WTC11 (cell line): ENCODE results near the gene LYPD6B. TPM values are rescaled to one million over a fixed set of nuclear protein-coding genes. Genes with fewer than 3 reads are reported as not detected.

Experiments used
- ATAC-seq: fragments of 200-7000 bp; cut with Tn5 transposase; 2 replicates; pipeline ENCODE4 v1.10.0; 2021; ENCODE audit warnings: mild to moderate bottlenecking, moderate library complexity
- CTCF ChIA-PET: fragments of 300-600 bp; sonication (Branson Sonifier 250); formaldehyde crosslinking; loops from one replicate; lab custom pipeline; 2021; ENCODE audit warnings: antibody characterized with exemption; lab: Charles Lee
- POLR2A ChIA-PET: fragments of 350-600 bp; sonication (Branson Sonifier 250); formaldehyde crosslinking; loops from one replicate; lab custom pipeline; 2021; ENCODE audit warnings: antibody characterized with exemption; lab: Charles Lee
- DNase-seq: peaks from one replicate; pipeline ENCODE4 v3.0.0; 2021; ENCODE audit warnings: low spot score
- H3K27ac Mint-ChIP-seq: 2 replicates; pipeline ENCODE4 v1.8.0; 2021; ENCODE audit warnings: mixed read lengths
- H3K27me3 Mint-ChIP-seq: 2 replicates; pipeline ENCODE4 v1.8.0; 2021; ENCODE audit warnings: low read depth, mild to moderate bottlenecking, moderate library complexity, mixed read lengths
- H3K36me3 Mint-ChIP-seq: 2 replicates; pipeline ENCODE4 v1.8.0; 2021; ENCODE audit warnings: mixed read lengths
- H3K4me1 Mint-ChIP-seq: 2 replicates; pipeline ENCODE4 v1.8.0; 2022; ENCODE audit warnings: mixed read lengths
- H3K4me3 Mint-ChIP-seq: 2 replicates; pipeline ENCODE4 v1.8.0; 2021; ENCODE audit warnings: mild to moderate bottlenecking, moderate library complexity, mixed read lengths
- H3K9me3 Mint-ChIP-seq: 2 replicates; pipeline ENCODE4 v1.8.0; 2021; ENCODE audit warnings: mixed read lengths
- ATF1 ChIP-seq: sonication (generic); formaldehyde crosslinking; IDR thresholded peaks from 2 replicates; pipeline ENCODE4 v1.8.1; 2023; ENCODE audit warnings: mild to moderate bottlenecking, moderate library complexity, missing genetic modification reagents
- CREB1 ChIP-seq: sonication (generic); formaldehyde crosslinking; IDR thresholded peaks from 2 replicates; pipeline ENCODE4 v1.8.0; 2023; ENCODE audit warnings: mild to moderate bottlenecking, missing genetic modification reagents
- CREM ChIP-seq: sonication (generic); formaldehyde crosslinking; IDR thresholded peaks from 2 replicates; pipeline ENCODE4 v1.8.1; 2022; ENCODE audit warnings: mild to moderate bottlenecking, missing genetic modification reagents, moderate library complexity
- EMX1 ChIP-seq: fragments of 250-450 bp; sonication (Bioruptor Pico); IDR thresholded peaks from 2 replicates; pipeline ENCODE4 v1.8.0; 2021; ENCODE audit warnings: mild to moderate bottlenecking
- ERG ChIP-seq: fragments of 250-450 bp; sonication (Bioruptor Pico); IDR thresholded peaks from 2 replicates; pipeline ENCODE4 v1.8.0; 2021; ENCODE audit warnings: mild to moderate bottlenecking
- FOXP1 ChIP-seq: sonication (generic); formaldehyde crosslinking; IDR thresholded peaks from 2 replicates; pipeline ENCODE4 v1.8.0; 2022; ENCODE audit warnings: missing genetic modification reagents, mild to moderate bottlenecking, moderate library complexity, borderline replicate concordance
- HMGA2 ChIP-seq: fragments of 250-450 bp; sonication (Bioruptor Pico); IDR thresholded peaks from 2 replicates; pipeline ENCODE4 v1.4.0; 2021; ENCODE audit warnings: mild to moderate bottlenecking, moderate library complexity
- KAT7 ChIP-seq: sonication (generic); formaldehyde crosslinking; IDR thresholded peaks from 2 replicates; pipeline ENCODE4 v1.8.1; 2023; ENCODE audit warnings: missing genetic modification reagents, mild to moderate bottlenecking, borderline replicate concordance
- NFATC4 ChIP-seq: fragments of 250-450 bp; sonication (Bioruptor Pico); IDR thresholded peaks from 2 replicates; pipeline ENCODE4 v1.9.0; 2021; ENCODE audit warnings: mild to moderate bottlenecking
- NFE2L1 ChIP-seq: sonication (generic); formaldehyde crosslinking; IDR thresholded peaks from 2 replicates; pipeline ENCODE4 v1.8.1; 2023; ENCODE audit warnings: missing genetic modification reagents
- NR1H2 ChIP-seq: sonication (generic); formaldehyde crosslinking; IDR thresholded peaks from 2 replicates; pipeline ENCODE4 v1.9.0; 2021; ENCODE audit warnings: mild to moderate bottlenecking, moderate library complexity, missing genetic modification reagents
- OVOL2 ChIP-seq: fragments of 250-450 bp; sonication (Bioruptor Pico); IDR thresholded peaks from 2 replicates; pipeline ENCODE4 v1.9.0; 2021; ENCODE audit warnings: mild to moderate bottlenecking, borderline replicate concordance
- PREB ChIP-seq: sonication (generic); formaldehyde crosslinking; IDR thresholded peaks from 2 replicates; pipeline ENCODE4 v1.8.1; 2022; ENCODE audit warnings: mild to moderate bottlenecking, missing genetic modification reagents, moderate library complexity, borderline replicate concordance
- SMAD3 ChIP-seq: sonication (generic); formaldehyde crosslinking; IDR thresholded peaks from 2 replicates; pipeline ENCODE4 v1.8.0; 2022; ENCODE audit warnings: missing genetic modification reagents, mild to moderate bottlenecking, borderline replicate concordance
- SP1 ChIP-seq: sonication (generic); formaldehyde crosslinking; conservative IDR thresholded peaks from 2 replicates; pipeline ENCODE4 v1.8.1; 2022; ENCODE audit warnings: missing genetic modification reagents
- TCF7 ChIP-seq: sonication (generic); formaldehyde crosslinking; IDR thresholded peaks from 2 replicates; pipeline ENCODE4 v1.8.0; 2022; ENCODE audit warnings: mild to moderate bottlenecking, low read depth, missing genetic modification reagents, moderate library complexity
- TEAD1 ChIP-seq: sonication (generic); formaldehyde crosslinking; IDR thresholded peaks from 2 replicates; pipeline ENCODE4 v1.8.0; 2022; ENCODE audit warnings: mild to moderate bottlenecking, missing genetic modification reagents
- TEAD4 ChIP-seq: sonication (generic); formaldehyde crosslinking; IDR thresholded peaks from 2 replicates; pipeline ENCODE4 v1.8.0; 2022; ENCODE audit warnings: mild to moderate bottlenecking, missing genetic modification reagents
- TP53 ChIP-seq: sonication (generic); formaldehyde crosslinking; IDR thresholded peaks from 2 replicates; pipeline ENCODE4 v1.8.1; 2023; ENCODE audit warnings: mild to moderate bottlenecking, missing genetic modification reagents
- ZBTB21 ChIP-seq: sonication (generic); formaldehyde crosslinking; IDR thresholded peaks from 2 replicates; pipeline ENCODE4 v1.8.1; 2023; ENCODE audit warnings: mild to moderate bottlenecking, missing genetic modification reagents, borderline replicate concordance
- ZNF138 ChIP-seq: sonication (generic); formaldehyde crosslinking; conservative IDR thresholded peaks from 2 replicates; pipeline ENCODE4 v1.8.1; 2022; ENCODE audit warnings: mild to moderate bottlenecking, moderate library complexity, missing genetic modification reagents
- ZNF232 ChIP-seq: sonication (generic); formaldehyde crosslinking; IDR thresholded peaks from 2 replicates; pipeline ENCODE4 v1.8.0; 2022; ENCODE audit warnings: mild to moderate bottlenecking, missing genetic modification reagents
- ZNF263 ChIP-seq: sonication (generic); formaldehyde crosslinking; IDR thresholded peaks from 2 replicates; pipeline ENCODE4 v1.8.1; 2022; ENCODE audit warnings: low read depth, mild to moderate bottlenecking, moderate library complexity, missing genetic modification reagents
- ZNF416 ChIP-seq: fragments of 250-450 bp; sonication (Bioruptor Pico); IDR thresholded peaks from 2 replicates; pipeline ENCODE4 v1.9.0; 2021; ENCODE audit warnings: mild to moderate bottlenecking, inconsistent platforms
- ZNF423 ChIP-seq: fragments of 250-450 bp; sonication (Bioruptor Pico); IDR thresholded peaks from 2 replicates; pipeline ENCODE4 v2.1.2; 2022; ENCODE audit warnings: mild to moderate bottlenecking, moderate library complexity
- total RNA-seq: library from RNA; stranded (reverse); gene quantifications from 3 replicates; pipeline ENCODE4 v1.2.3, GENCODE V29; 2021
- TF ChIP-seq, protein P1 (sequence below): sonication (generic); formaldehyde crosslinking; IDR thresholded peaks from 2 replicates; pipeline ENCODE4 v1.8.1; 2023; ENCODE audit warnings: mild to moderate bottlenecking, missing genetic modification reagents, moderate library complexity
- TF ChIP-seq, protein P2 (sequence below): sonication (generic); formaldehyde crosslinking; IDR thresholded peaks from 2 replicates; pipeline ENCODE4 v1.8.0; 2022; ENCODE audit warnings: missing genetic modification reagents
- TF ChIP-seq, protein P3 (sequence below): fragments of 250-450 bp; sonication (Bioruptor Pico); IDR thresholded peaks from 2 replicates; pipeline ENCODE4 v2.1.2; 2022; ENCODE audit warnings: mild to moderate bottlenecking, moderate library complexity
- TF ChIP-seq, protein P4 (sequence below): sonication (generic); formaldehyde crosslinking; IDR thresholded peaks from 2 replicates; pipeline ENCODE4 v1.8.1; 2023; ENCODE audit warnings: mild to moderate bottlenecking, missing genetic modification reagents

Gene LYPD6B
- total RNA-seq, 1 experiment from 2014 or later = 1.6 TPM

GRCh38 chr2:149148194-149149006 is 109.9 kb downstream of the LYPD6B start:
- no peak for DNase-seq
- CTCF ChIA-PET = no interaction called here
- no peak for ATAC-seq
- Mint-ChIP-seq H3K4me1 (peaks cover 16% of the 10 kb centered on the region), H3K27me3 (no peaks in the 10 kb centered on the region; the same call in 1 of the 2 replicates), H3K9me3 (no peaks in the 10 kb centered on the region), H3K27ac (no peak overlapping the region), H3K36me3 (no peaks in the 10 kb centered on the region), H3K4me3 (no peak overlapping the region)
- TF ChIP-seq OVOL2 (no peak), ZNF232 (no peak), HMGA2 (CRISPR knock-in tag) (no peak), NFE2L1 (CRISPR knock-in tag) (no peak), TCF7 (CRISPR knock-in tag) (no peak), ERG (CRISPR knock-in tag) (no peak), EMX1 (CRISPR knock-in tag) (no peak), ZNF423 (CRISPR knock-in tag) (no peak), ZBTB21 (no peak), NR1H2 (CRISPR knock-in tag) (no peak), CREB1 (CRISPR knock-in tag) (no peak), CREM (CRISPR knock-in tag) (no peak)
- TF ChIP-seq, protein P1, sequence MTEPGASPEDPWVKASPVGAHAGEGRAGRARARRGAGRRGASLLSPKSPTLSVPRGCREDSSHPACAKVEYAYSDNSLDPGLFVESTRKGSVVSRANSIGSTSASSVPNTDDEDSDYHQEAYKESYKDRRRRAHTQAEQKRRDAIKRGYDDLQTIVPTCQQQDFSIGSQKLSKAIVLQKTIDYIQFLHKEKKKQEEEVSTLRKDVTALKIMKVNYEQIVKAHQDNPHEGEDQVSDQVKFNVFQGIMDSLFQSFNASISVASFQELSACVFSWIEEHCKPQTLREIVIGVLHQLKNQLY (CRISPR knock-in tag) = no peak
- POLR2A ChIA-PET = interaction anchor here (0.5 kb wide), 1 partner anchor 86 kb away, joined by 12 read pairs; no protein-coding TSS in a partner anchor

DNA sequence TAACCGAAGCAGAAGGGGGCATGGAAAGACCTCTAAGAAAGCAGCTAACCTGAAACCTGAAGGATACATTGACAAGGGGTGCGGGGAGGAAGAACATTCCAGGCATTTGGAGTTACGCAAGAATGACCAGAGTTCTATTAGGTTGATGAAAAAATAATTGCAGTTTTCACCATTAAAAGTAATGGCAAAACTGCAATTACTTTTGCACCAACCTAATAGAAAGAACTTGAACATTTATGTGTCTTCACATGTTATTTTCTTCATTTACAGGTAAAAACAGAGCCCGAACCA is 110.5 kb downstream of the LYPD6B start:
- Mint-ChIP-seq H3K9me3 (no peaks in the 10 kb centered on the region), H3K27ac (no peak overlapping the region), H3K4me1 (peaks cover 16% of the 10 kb centered on the region), H3K4me3 (no peak overlapping the region), H3K36me3 (no peaks in the 10 kb centered on the region), H3K27me3 (no peaks in the 10 kb centered on the region; the same call in 1 of the 2 replicates)
- ChIA-PET POLR2A (no interaction called here), CTCF (no interaction called here)
- ATAC-seq = no peak
- DNase-seq = no peak
- TF ChIP-seq, protein P2, sequence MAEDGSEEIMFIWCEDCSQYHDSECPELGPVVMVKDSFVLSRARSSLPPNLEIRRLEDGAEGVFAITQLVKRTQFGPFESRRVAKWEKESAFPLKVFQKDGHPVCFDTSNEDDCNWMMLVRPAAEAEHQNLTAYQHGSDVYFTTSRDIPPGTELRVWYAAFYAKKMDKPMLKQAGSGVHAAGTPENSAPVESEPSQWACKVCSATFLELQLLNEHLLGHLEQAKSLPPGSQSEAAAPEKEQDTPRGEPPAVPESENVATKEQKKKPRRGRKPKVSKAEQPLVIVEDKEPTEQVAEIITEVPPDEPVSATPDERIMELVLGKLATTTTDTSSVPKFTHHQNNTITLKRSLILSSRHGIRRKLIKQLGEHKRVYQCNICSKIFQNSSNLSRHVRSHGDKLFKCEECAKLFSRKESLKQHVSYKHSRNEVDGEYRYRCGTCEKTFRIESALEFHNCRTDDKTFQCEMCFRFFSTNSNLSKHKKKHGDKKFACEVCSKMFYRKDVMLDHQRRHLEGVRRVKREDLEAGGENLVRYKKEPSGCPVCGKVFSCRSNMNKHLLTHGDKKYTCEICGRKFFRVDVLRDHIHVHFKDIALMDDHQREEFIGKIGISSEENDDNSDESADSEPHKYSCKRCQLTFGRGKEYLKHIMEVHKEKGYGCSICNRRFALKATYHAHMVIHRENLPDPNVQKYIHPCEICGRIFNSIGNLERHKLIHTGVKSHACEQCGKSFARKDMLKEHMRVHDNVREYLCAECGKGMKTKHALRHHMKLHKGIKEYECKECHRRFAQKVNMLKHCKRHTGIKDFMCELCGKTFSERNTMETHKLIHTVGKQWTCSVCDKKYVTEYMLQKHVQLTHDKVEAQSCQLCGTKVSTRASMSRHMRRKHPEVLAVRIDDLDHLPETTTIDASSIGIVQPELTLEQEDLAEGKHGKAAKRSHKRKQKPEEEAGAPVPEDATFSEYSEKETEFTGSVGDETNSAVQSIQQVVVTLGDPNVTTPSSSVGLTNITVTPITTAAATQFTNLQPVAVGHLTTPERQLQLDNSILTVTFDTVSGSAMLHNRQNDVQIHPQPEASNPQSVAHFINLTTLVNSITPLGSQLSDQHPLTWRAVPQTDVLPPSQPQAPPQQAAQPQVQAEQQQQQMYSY (CRISPR knock-in tag) = no peak
- no peak for TF ChIP-seq ZNF416 (CRISPR knock-in tag)
- TF ChIP-seq FOXP1 (CRISPR knock-in tag) = no peak
- no peak for TF ChIP-seq SP1 (CRISPR knock-in tag)
- TF ChIP-seq TEAD1 (CRISPR knock-in tag) = no peak
- no peak for TF ChIP-seq TEAD4 (CRISPR knock-in tag)
- TF ChIP-seq, protein P3, sequence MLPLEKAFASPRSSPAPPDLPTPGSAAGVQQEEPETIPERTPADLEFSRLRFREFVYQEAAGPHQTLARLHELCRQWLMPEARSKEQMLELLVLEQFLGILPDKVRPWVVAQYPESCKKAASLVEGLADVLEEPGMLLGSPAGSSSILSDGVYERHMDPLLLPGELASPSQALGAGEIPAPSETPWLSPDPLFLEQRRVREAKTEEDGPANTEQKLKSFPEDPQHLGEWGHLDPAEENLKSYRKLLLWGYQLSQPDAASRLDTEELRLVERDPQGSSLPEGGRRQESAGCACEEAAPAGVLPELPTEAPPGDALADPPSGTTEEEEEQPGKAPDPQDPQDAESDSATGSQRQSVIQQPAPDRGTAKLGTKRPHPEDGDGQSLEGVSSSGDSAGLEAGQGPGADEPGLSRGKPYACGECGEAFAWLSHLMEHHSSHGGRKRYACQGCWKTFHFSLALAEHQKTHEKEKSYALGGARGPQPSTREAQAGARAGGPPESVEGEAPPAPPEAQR (CRISPR knock-in tag) = no peak
- TF ChIP-seq SMAD3 = no peak
- TF ChIP-seq NFATC4 = no peak
- no peak for TF ChIP-seq PREB (CRISPR knock-in tag)
- no peak for TF ChIP-seq ATF1
- TF ChIP-seq TP53 = no peak
- TF ChIP-seq ZNF138 (CRISPR knock-in tag) = no peak
- no peak for TF ChIP-seq NFE2L1 (CRISPR knock-in tag)
- TF ChIP-seq, protein P4, sequence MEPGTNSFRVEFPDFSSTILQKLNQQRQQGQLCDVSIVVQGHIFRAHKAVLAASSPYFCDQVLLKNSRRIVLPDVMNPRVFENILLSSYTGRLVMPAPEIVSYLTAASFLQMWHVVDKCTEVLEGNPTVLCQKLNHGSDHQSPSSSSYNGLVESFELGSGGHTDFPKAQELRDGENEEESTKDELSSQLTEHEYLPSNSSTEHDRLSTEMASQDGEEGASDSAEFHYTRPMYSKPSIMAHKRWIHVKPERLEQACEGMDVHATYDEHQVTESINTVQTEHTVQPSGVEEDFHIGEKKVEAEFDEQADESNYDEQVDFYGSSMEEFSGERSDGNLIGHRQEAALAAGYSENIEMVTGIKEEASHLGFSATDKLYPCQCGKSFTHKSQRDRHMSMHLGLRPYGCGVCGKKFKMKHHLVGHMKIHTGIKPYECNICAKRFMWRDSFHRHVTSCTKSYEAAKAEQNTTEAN = no peak
- TF ChIP-seq ZNF263 (CRISPR knock-in tag) = no peak
- TF ChIP-seq KAT7 (CRISPR knock-in tag) = no peak
- TF ChIP-seq CREB1 (CRISPR knock-in tag) = no peak
